Immature natural killer cell (primary cell): ENCODE data around the gene ITFG1. TPM values are rescaled to one million over a fixed set of nuclear protein-coding genes. Genes with fewer than 3 reads are reported as not detected.
"Not testable (repeated sequence)": the region's sequence is repeated elsewhere in the genome, so short reads cannot be mapped to it uniquely, and the experiment has no call there.

Source experiments
- DNase-seq, 3 donors: peaks; one replicate each; pipeline ENCODE4 v3.0.0; 2022; ENCODE audit warnings: mixed read lengths in 1 of 3
- H3K27ac Mint-ChIP-seq, 6 donors: one replicate each; pipeline ENCODE4 v1.8.0; 2020; ENCODE audit warnings: mixed read lengths in 6 of 6, mild to moderate bottlenecking in 5 of 6, inconsistent platforms in 4 of 6, moderate library complexity in 3 of 6
- H3K27me3 Mint-ChIP-seq, 3 donors: one replicate each; pipeline ENCODE4 v1.8.0; 2020 to 2021; ENCODE audit warnings: low read depth in 3 of 3, mild to moderate bottlenecking in 3 of 3, mixed read lengths in 3 of 3, moderate library complexity in 3 of 3, inconsistent platforms in 1 of 3
- H3K36me3 Mint-ChIP-seq, 3 donors: one replicate each; pipeline ENCODE4 v1.8.0; 2020; ENCODE audit warnings: mixed read lengths in 3 of 3, inconsistent platforms in 2 of 3, mild to moderate bottlenecking in 2 of 3
- H3K4me1 Mint-ChIP-seq, 2 donors: one replicate each; pipeline ENCODE4 v1.8.0; 2020; ENCODE audit warnings: inconsistent platforms in 2 of 2, mild to moderate bottlenecking in 2 of 2, mixed read lengths in 2 of 2, moderate library complexity in 1 of 2
- H3K4me3 Mint-ChIP-seq, 5 donors: one replicate each; pipeline ENCODE4 v1.8.0; 2020; ENCODE audit warnings: mild to moderate bottlenecking in 5 of 5, mixed read lengths in 5 of 5, inconsistent platforms in 3 of 5, moderate library complexity in 3 of 5
- H3K9me3 Mint-ChIP-seq, 6 donors: one replicate each; pipeline ENCODE4 v1.8.0; 2020; ENCODE audit warnings: mild to moderate bottlenecking in 6 of 6, mixed read lengths in 6 of 6, inconsistent platforms in 4 of 6, moderate library complexity in 3 of 6
- polyA plus RNA-seq, 3 donors: library from polyadenylated mRNA; unstranded; fragments of 300-500 nt; fragmentation: Illumina TruSeq; gene quantifications; one replicate each; pipeline ENCODE4 v1.2.3, GENCODE V29; 2021

ITFG1 gene
- polyA plus RNA-seq, 3 donors from 2014 or later = 23.3 to 52.6 (median 38.2) TPM

DNA sequence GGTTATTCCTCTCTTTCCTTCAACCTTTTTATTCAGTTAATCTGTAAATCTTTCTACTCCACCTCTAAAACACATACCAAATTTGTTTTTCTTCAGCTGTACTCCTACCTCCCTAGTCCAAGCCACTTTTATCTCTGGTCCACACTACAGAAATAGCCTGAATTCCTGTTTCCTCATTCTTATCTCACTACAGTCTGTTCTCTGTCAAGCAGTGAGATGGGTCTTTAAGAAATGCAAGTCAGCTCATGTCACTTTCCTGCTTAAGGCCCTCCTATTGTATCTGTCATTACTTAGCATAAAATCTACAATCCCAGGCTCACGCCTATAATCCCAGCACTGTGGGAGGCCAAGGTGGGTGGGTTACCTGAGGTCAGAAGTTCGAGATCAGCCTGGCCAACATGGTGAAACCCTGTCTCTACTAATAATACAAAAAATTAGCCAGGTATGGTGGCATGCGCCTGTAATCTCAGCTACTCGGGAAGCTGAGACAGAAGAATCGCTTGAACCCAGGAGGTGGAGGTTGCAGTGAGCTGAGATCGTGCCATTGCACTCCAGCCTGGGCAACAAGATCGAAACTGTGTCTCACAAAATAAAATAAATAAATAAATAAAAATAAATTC lies 7.3 kb upstream of the ITFG1 start:
- peaks cover 16 to 24% of the 10 kb centered on the region in 2 donors for H3K4me1 Mint-ChIP-seq

DNA sequence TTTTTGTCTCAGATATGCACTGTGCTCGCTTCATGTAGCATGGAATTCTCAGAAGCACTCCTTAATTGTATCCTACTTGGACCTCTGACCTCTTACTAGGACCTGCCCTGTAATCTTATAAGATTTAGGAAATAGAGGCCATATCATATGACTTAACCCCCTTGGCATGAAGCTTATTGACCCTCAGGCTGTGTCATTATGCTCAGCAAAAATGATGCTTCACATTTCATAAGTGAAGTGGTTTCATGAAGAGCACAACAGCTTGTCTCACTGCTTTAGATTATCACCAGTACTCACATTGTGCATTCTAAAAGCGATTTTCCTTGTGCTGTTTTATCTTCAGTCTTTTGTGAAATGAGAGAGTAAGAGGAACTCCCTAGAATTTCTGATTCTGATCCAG lies 6.6 kb upstream of the ITFG1 start:
- Mint-ChIP-seq H3K36me3 (peaks cover 0 to 3% (median 0%) of the 10 kb centered on the region in 3 donors), H3K4me3 (no peak overlapping the region), H3K27ac (no peak overlapping the region), H3K9me3 (no peaks in the 10 kb centered on the region), H3K4me1 (peaks cover 20 to 30% of the 10 kb centered on the region in 2 donors), H3K27me3 (peaks cover 0 to 1% (median 1%) of the 10 kb centered on the region in 3 donors)
- no peak for DNase-seq

More for the DNA sequence above, 7.3 kb upstream of the ITFG1 start:
- H3K27me3 Mint-ChIP-seq, DNase-seq, H3K9me3 Mint-ChIP-seq, H3K4me3 Mint-ChIP-seq, H3K36me3 Mint-ChIP-seq, H3K27ac Mint-ChIP-seq: not testable (repeated sequence)

DNA sequence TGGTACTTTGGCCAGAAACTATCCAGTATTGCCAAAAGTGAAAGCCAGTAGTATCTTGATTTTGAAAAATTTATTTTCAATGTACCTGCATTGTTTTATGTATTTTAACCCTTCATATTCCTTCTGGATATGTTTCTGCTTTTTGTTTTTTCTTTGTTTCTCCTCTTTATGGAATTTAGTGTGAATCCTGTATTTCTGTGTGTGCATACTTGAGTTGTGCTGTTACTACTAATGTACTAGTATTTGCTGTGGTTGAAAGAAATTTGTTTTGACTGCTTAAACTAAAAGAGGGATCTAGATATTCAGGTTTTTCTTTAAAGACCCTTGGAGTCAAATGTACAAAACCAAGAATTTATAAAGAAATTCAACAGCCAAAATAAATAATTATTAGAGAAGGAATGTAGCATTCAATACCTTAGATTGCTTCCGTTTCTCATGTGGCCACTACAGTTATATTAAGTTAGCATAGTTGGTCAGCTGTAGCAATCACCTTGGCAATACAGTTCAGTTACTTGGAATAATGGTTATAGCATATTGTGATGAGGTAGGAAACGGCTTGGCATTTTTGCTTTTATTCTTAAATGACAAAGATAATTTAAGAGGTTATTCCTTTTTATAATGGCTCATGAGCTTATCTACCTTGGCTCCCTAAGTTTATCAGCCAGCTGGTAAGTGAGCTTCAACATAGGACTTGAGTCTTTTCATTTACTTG lies 5.2 kb upstream of the ITFG1 start:
- no peak overlapping the region for H3K4me3 Mint-ChIP-seq
- H3K36me3 Mint-ChIP-seq = peaks cover 0 to 3% (median 0%) of the 10 kb centered on the region in 3 donors
- DNase-seq = no peak
- H3K27me3 Mint-ChIP-seq = peaks cover 2 to 5% (median 2%) of the 10 kb centered on the region in 3 donors
- H3K27ac Mint-ChIP-seq = no peak overlapping the region
- H3K4me1 Mint-ChIP-seq = peaks cover 28 to 42% of the 10 kb centered on the region in 2 donors
- H3K9me3 Mint-ChIP-seq = no peaks in the 10 kb centered on the region

- Mint-ChIP-seq H3K27ac (peak overlapping the region in 2 of 6 donors; percentile 49 to 51), H3K9me3 (no peaks in the 10 kb centered on the region), H3K36me3 (peaks cover 0 to 1% (median 0%) of the 10 kb centered on the region in 3 donors), H3K27me3 (peaks cover 4 to 11% (median 8%) of the 10 kb centered on the region in 3 donors), H3K4me1 (peaks cover 41 to 59% of the 10 kb centered on the region in 2 donors), H3K4me3 (peak overlapping the region in 1 of 5 donors; percentile 7)
- DNase-seq = no peak
These were observed 3.1 kb upstream of the ITFG1 start for GRCh38 chr16:47463771-47464624.

- Mint-ChIP-seq H3K27me3 (peaks cover 4 to 11% (median 8%) of the 10 kb centered on the region in 3 donors), H3K36me3 (peaks cover 0 to 6% (median 1%) of the 10 kb centered on the region in 3 donors), H3K27ac (peak overlapping the region; percentile 87 to 100 (median 96)), H3K9me3 (no peaks in the 10 kb centered on the region), H3K4me3 (peak overlapping the region; percentile 96 to 100 (median 99)), H3K4me1 (peaks cover 45 to 73% of the 10 kb centered on the region in 2 donors)
- peak; percentile 12 to 33 (median 13) for DNase-seq
These were observed 869 bp upstream of the ITFG1 start for GRCh38 chr16:47461598-47462266.

DNA sequence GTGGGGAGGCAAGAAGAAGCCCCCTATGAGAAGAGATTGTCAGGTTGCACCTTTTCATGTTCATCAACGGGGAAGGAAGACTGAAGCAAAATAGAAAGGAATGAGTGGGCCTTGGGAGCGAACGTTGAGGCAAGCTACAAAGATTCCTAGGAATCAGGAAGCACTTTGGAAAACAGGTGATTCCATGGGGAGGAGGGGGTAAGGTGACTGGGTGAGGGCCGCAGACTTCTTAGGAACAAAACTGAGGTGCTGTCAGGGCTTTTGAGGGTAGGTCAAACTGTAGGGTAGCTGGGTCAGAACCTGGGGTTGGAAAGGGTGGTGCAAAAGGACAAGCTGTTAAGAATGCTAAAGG lies 528 bp downstream of the ITFG1 start:
- Mint-ChIP-seq H3K27me3 (peaks cover 4 to 11% (median 8%) of the 10 kb centered on the region in 3 donors), H3K9me3 (no peaks in the 10 kb centered on the region), H3K4me1 (peaks cover 47 to 73% of the 10 kb centered on the region in 2 donors), H3K4me3 (peak overlapping the region; percentile 96 to 100 (median 99)), H3K36me3 (peaks cover 3 to 6% (median 6%) of the 10 kb centered on the region in 3 donors), H3K27ac (peak overlapping the region; percentile 90 to 100 (median 98))
- no peak for DNase-seq

- Mint-ChIP-seq H3K4me3 (peak overlapping the region; percentile 96 to 100 (median 99)), H3K27me3 (peaks cover 4 to 13% (median 8%) of the 10 kb centered on the region in 3 donors), H3K36me3 (peaks cover 8 to 10% (median 9%) of the 10 kb centered on the region in 3 donors), H3K27ac (peak overlapping the region; percentile 90 to 100 (median 98)), H3K4me1 (peaks cover 46 to 74% of the 10 kb centered on the region in 2 donors), H3K9me3 (no peaks in the 10 kb centered on the region)
- no peak for DNase-seq
These were observed 1.3 kb downstream of the ITFG1 start for GRCh38 chr16:47459603-47460002.

- H3K27me3 Mint-ChIP-seq = peaks cover 4 to 13% (median 8%) of the 10 kb centered on the region in 3 donors
- peaks cover 18 to 20% (median 19%) of the 10 kb centered on the region in 3 donors for H3K36me3 Mint-ChIP-seq
- no peaks in the 10 kb centered on the region for H3K9me3 Mint-ChIP-seq
- no peak for DNase-seq
- H3K4me3 Mint-ChIP-seq = no peak overlapping the region
- peaks cover 41 to 70% of the 10 kb centered on the region in 2 donors for H3K4me1 Mint-ChIP-seq
- H3K27ac Mint-ChIP-seq = peak overlapping the region in 1 of 6 donors; percentile 1
These were observed 2.5 kb downstream of the ITFG1 start for GRCh38 chr16:47458331-47458730.

DNA sequence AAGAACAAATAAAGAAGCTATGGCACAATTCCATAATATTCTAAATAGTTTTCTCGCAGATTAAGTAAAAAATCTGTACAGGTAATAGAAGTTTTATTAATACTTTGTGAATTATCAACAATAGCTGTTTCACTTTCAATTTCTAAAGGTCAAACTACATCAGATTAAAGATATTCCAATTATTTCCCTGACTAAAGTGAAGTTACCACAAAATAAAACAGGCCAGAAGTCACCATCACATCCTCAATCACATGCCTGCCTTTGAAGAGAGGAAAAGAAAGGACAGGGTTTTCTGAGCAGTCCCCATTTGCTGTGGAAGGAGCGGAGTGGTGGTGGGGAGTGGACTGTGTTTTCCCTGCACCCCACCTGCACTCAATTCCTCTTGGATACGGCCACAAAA lies 11.1 kb downstream of the ITFG1 start:
- Mint-ChIP-seq H3K4me3 (no peak overlapping the region), H3K36me3 (peaks cover 19 to 36% (median 23%) of the 10 kb centered on the region in 3 donors), H3K27ac (peak overlapping the region in 1 of 6 donors; percentile 7), H3K9me3 (no peaks in the 10 kb centered on the region), H3K4me1 (peaks cover 3 to 37% of the 10 kb centered on the region in 2 donors), H3K27me3 (no peaks in the 10 kb centered on the region)
- no peak for DNase-seq

- H3K4me3 Mint-ChIP-seq = no peak overlapping the region
- H3K27me3 Mint-ChIP-seq = no peaks in the 10 kb centered on the region
- peaks cover 15 to 33% (median 20%) of the 10 kb centered on the region in 3 donors for H3K36me3 Mint-ChIP-seq
- no peak for DNase-seq
- peak overlapping the region in 1 of 6 donors; percentile 9 for H3K27ac Mint-ChIP-seq
- H3K9me3 Mint-ChIP-seq = no peaks in the 10 kb centered on the region
- peaks cover 3 to 37% of the 10 kb centered on the region in 2 donors for H3K4me1 Mint-ChIP-seq
These were observed 11.9 kb downstream of the ITFG1 start for GRCh38 chr16:47448830-47449575.

GRCh38 chr16:47446431-47446830 lies 14.4 kb downstream of the ITFG1 start:
- Mint-ChIP-seq H3K27me3 (no peaks in the 10 kb centered on the region), H3K4me3 (no peak overlapping the region), H3K27ac (no peak overlapping the region), H3K9me3 (no peaks in the 10 kb centered on the region), H3K36me3 (peaks cover 11 to 32% (median 28%) of the 10 kb centered on the region in 3 donors), H3K4me1 (peaks cover 5 to 28% of the 10 kb centered on the region in 2 donors)
- no peak for DNase-seq

- not testable (repeated sequence) for DNase-seq, H3K4me3 Mint-ChIP-seq, H3K27ac Mint-ChIP-seq, H3K27me3 Mint-ChIP-seq, H3K9me3 Mint-ChIP-seq
- peaks cover 3 to 37% (median 19%) of the 10 kb centered on the region in 3 donors for H3K36me3 Mint-ChIP-seq
- H3K4me1 Mint-ChIP-seq = peaks cover 12 to 31% of the 10 kb centered on the region in 2 donors
These were observed 18.0 kb downstream of the ITFG1 start for GRCh38 chr16:47442884-47443283.
